Measurements from ENCODE around the gene ECE1. TPM values are rescaled to one million over a fixed set of nuclear protein-coding genes. Genes with fewer than 3 reads are reported as not detected.

The ECE1 gene
- total and polyA plus RNA-seq, 2 donors (not counting 1 experiment from before 2014, with no cell fraction given), result 131 to 138 TPM

DNA sequence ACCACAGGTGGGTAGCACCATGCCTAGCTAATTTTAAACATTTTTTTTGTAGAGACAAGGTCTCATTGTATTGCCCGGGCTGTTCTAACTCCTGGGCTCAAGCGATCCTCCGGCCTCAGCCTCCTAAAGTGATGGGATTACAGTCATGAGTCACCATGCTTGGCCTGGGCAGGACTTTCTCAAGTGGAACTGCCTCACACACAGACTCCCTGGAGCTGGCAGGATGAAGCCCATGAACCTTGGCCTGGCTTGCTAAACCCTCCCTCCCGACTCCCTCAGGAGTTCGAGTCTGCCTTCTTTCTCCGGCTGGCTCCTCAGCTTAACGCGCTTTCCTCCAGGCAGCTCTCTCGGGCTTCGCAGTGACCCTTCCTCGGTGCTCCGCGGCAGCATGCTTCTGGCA, 7.7 kb upstream of the ECE1 start:
- H4K20me1 ChIP-seq (ENCODE audit: control insufficient read depth, extremely low read depth, insufficient read depth, low read length), result no peaks in the 10 kb centered on the region
- H3K4me3 ChIP-seq (replicated peaks in 1 of 4; ENCODE audit: control extremely low read depth in 1 of 4, insufficient read depth in 1 of 4, low read depth in 3 of 4, low read length in 4 of 4), result no peak overlapping the region
- H3K9ac ChIP-seq (ENCODE audit: insufficient read depth, low read length), result no peak overlapping the region
- peaks cover 30% of the 10 kb centered on the region for H3K79me2 ChIP-seq (ENCODE audit: control insufficient read depth, insufficient read depth, low read length)
- DNase-seq (ENCODE audit: low read depth in 2 of 2), result peak; percentile 37 to 73
- H2AFZ ChIP-seq (ENCODE audit: low read length), result no peak overlapping the region
- no peaks in the 10 kb centered on the region for H3K9me3 ChIP-seq (ENCODE audit: control insufficient read depth, insufficient read depth, low read depth, low read length)
- H3K36me3 ChIP-seq (ENCODE audit: control insufficient read depth, insufficient read depth, low read length), result no peaks in the 10 kb centered on the region
- no peaks in the 10 kb centered on the region for H3K27me3 ChIP-seq (ENCODE audit: control insufficient read depth, insufficient read depth, low read length)
- TF ChIP-seq, protein P1, sequence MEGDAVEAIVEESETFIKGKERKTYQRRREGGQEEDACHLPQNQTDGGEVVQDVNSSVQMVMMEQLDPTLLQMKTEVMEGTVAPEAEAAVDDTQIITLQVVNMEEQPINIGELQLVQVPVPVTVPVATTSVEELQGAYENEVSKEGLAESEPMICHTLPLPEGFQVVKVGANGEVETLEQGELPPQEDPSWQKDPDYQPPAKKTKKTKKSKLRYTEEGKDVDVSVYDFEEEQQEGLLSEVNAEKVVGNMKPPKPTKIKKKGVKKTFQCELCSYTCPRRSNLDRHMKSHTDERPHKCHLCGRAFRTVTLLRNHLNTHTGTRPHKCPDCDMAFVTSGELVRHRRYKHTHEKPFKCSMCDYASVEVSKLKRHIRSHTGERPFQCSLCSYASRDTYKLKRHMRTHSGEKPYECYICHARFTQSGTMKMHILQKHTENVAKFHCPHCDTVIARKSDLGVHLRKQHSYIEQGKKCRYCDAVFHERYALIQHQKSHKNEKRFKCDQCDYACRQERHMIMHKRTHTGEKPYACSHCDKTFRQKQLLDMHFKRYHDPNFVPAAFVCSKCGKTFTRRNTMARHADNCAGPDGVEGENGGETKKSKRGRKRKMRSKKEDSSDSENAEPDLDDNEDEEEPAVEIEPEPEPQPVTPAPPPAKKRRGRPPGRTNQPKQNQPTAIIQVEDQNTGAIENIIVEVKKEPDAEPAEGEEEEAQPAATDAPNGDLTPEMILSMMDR (conservative IDR thresholded peaks at IDR 0.05 in 1 of 2, IDR thresholded peaks at IDR 0.05 in 1 of 2; ENCODE audit: low read depth in 1 of 2, low read length in 2 of 2), result no peak
- no peak for TF ChIP-seq EZH2 (IDR thresholded peaks at IDR 0.05; ENCODE audit: low read length, missing control alignments)
- no peak overlapping the region for H3K27ac ChIP-seq (ENCODE audit: insufficient read depth, low read length)
- H3K4me1 ChIP-seq (ENCODE audit: control insufficient read depth, extremely low read depth, insufficient read depth, low read length), result peaks cover 27% of the 10 kb centered on the region
- no peak overlapping the region for H3K4me2 ChIP-seq (ENCODE audit: extremely low read depth, insufficient read depth, low read length)

DNA sequence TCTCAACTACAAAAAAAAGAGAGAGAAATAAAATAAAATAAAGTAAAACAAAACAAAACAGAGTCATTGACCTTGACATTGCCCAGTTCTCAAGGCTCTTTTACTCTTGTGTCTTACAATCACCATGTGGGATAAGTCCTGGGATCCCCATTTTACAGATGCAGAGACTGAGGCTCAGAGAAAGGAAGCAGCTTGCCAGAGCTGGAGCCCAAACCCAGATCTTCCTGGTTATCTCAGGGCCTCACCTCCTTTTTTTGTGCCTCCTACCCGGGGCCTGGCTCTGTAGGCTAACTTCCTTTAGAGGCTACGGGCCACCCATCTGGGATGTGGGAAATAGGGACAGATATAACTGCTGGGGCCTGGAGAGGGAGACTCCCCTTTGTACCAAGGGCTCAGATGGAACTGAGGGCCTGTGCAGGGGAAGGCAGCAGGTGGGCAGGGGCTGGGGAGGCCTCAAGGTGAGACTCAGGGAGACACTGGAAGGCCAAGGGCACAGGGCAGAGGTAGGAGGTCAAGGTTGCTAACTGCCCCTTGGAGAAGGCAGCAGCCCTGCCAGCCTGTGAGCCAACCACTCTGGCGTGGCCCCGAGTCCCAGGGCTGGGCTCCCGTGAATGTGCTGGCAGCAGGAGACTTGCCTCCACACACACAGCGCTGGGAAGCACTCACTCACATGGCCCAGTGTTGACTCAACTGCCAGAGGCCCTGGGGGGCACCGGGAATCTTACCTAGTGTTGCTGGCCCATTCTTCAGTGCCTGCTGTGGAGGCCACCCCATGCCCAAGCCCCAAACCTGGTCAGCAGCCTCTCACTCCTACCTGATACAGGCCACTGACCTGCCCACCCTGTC, 6.5 kb upstream of the ECE1 start:
- no peak overlapping the region for H3K9ac ChIP-seq (ENCODE audit: insufficient read depth, low read length)
- H3K36me3 ChIP-seq (ENCODE audit: control insufficient read depth, insufficient read depth, low read length), result no peaks in the 10 kb centered on the region
- H3K27me3 ChIP-seq (ENCODE audit: control insufficient read depth, insufficient read depth, low read length), result no peaks in the 10 kb centered on the region
- TF ChIP-seq, protein P1 (conservative IDR thresholded peaks at IDR 0.05 in 1 of 2, IDR thresholded peaks at IDR 0.05 in 1 of 2; ENCODE audit: low read depth in 1 of 2, low read length in 2 of 2), result no peak
- no peak for TF ChIP-seq EZH2 (IDR thresholded peaks at IDR 0.05; ENCODE audit: low read length, missing control alignments)
- no peak overlapping the region for H3K4me2 ChIP-seq (ENCODE audit: extremely low read depth, insufficient read depth, low read length)
- H3K27ac ChIP-seq (ENCODE audit: insufficient read depth, low read length), result no peak overlapping the region
- H4K20me1 ChIP-seq (ENCODE audit: control insufficient read depth, extremely low read depth, insufficient read depth, low read length), result no peaks in the 10 kb centered on the region
- no peak overlapping the region for H2AFZ ChIP-seq (ENCODE audit: low read length)
- H3K4me1 ChIP-seq (ENCODE audit: control insufficient read depth, extremely low read depth, insufficient read depth, low read length), result peaks cover 24% of the 10 kb centered on the region
- peaks cover 25% of the 10 kb centered on the region for H3K79me2 ChIP-seq (ENCODE audit: control insufficient read depth, insufficient read depth, low read length)
- H3K9me3 ChIP-seq (ENCODE audit: control insufficient read depth, insufficient read depth, low read depth, low read length), result no peaks in the 10 kb centered on the region
- H3K4me3 ChIP-seq (replicated peaks in 1 of 4; ENCODE audit: control extremely low read depth in 1 of 4, insufficient read depth in 1 of 4, low read depth in 3 of 4, low read length in 4 of 4), result no peak overlapping the region
- no peak for DNase-seq (ENCODE audit: low read depth in 2 of 2)

DNA sequence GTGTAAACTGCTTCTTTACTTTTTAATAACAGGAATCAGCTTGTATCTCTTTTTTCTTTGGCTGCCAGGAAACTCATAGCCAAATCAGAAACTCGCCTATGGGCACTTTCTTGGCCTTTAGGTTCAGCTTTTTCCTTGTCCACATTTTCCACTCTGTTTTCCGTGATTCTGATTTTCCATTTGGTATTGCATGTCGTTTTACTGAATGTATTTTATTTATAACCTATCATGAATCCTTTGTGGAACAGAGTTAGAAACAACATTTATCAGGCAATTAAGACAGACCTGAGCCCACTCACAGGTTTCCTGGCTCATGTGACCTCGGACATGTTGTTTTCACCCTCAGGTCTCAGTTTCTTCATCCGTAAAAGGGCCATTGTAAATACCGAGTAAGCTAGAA, 5.3 kb upstream of the ECE1 start:
- Histone ChIP-seq H3K36me3 (ENCODE audit: control insufficient read depth, insufficient read depth, low read length) (no peaks in the 10 kb centered on the region), H3K9me3 (ENCODE audit: control insufficient read depth, insufficient read depth, low read depth, low read length) (no peaks in the 10 kb centered on the region), H3K27me3 (ENCODE audit: control insufficient read depth, insufficient read depth, low read length) (no peaks in the 10 kb centered on the region), H3K9ac (ENCODE audit: insufficient read depth, low read length) (no peak overlapping the region), H4K20me1 (ENCODE audit: control insufficient read depth, extremely low read depth, insufficient read depth, low read length) (no peaks in the 10 kb centered on the region), H3K4me1 (ENCODE audit: control insufficient read depth, extremely low read depth, insufficient read depth, low read length) (peaks cover 24% of the 10 kb centered on the region), H3K4me3 (replicated peaks in 1 of 4; ENCODE audit: control extremely low read depth in 1 of 4, insufficient read depth in 1 of 4, low read depth in 3 of 4, low read length in 4 of 4) (no peak overlapping the region), H3K27ac (ENCODE audit: insufficient read depth, low read length) (no peak overlapping the region), H3K4me2 (ENCODE audit: extremely low read depth, insufficient read depth, low read length) (no peak overlapping the region), H2AFZ (ENCODE audit: low read length) (no peak overlapping the region), H3K79me2 (ENCODE audit: control insufficient read depth, insufficient read depth, low read length) (peaks cover 30% of the 10 kb centered on the region)
- no peak for DNase-seq (ENCODE audit: low read depth in 2 of 2)
- TF ChIP-seq, protein P1 (conservative IDR thresholded peaks at IDR 0.05 in 1 of 2, IDR thresholded peaks at IDR 0.05 in 1 of 2; ENCODE audit: low read depth in 1 of 2, low read length in 2 of 2), result no peak
- TF ChIP-seq EZH2 (IDR thresholded peaks at IDR 0.05; ENCODE audit: low read length, missing control alignments), result no peak
